ENCODE data around the gene PPIB. TPM values are rescaled to one million over a fixed set of nuclear protein-coding genes. Genes with fewer than 3 reads are reported as not detected.

The PPIB gene
- total RNA-seq, 1 experiment from 2014 or later, result 1,133 TPM

- no peak for DNase-seq (ENCODE audit: low read depth)
These were observed 4.3 kb downstream of the PPIB start for GRCh38 chr15:64158363-64159134.

- DNase-seq (ENCODE audit: low read depth), result no peak
These were observed 5.2 kb downstream of the PPIB start for GRCh38 chr15:64157599-64158125.

- no peak for DNase-seq (ENCODE audit: low read depth)
These were observed 6.0 kb downstream of the PPIB start for GRCh38 chr15:64156652-64157331.

GRCh38 chr15:64155802-64156651, 6.8 kb downstream of the PPIB start:
- no peak for DNase-seq (ENCODE audit: low read depth)

- peak; percentile 82 for DNase-seq (ENCODE audit: low read depth)
These were observed 9.1 kb downstream of the PPIB start for GRCh38 chr15:64153480-64154367.

DNA sequence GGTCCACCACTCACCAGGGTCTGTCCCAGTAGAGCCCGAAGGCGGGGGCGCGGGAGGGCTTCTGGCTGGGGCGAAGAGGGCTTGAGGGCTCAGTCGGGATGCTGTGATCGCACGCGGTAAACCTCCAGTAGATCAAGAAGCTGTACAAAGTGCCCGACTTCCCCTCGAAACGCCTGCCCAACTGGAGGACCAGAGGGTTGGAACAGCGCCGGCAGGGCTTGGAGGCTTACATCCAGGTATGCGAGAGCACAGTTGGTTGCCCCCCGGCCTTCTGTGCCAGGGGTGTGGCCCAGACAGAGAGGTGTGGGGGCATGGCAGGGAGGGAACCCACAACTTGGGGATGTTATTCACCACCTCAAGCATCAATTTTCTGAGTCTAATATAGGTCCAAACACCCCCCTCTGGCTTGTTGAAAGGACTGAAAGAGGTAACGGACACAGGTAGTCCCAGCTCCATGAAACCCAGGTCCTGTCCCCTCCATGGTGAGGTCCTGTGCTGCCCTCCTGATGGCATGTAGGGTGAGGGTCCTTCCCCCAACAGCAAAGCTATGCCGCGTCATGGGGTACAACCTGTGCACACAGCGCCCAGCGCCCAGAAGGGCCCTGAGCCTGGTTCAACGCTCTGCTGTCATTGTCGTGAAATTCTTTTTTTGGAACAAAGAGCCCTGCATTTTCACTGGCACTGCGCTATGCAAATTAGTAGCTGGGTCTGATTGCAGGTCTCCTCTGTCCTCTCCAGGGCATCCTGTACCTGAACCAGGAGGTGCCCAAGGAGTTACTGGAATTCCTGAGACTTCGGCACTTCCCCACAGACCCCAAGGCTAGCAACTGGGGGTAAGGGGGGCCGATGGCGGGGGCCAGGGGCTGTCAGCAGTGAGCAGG, 10.1 kb downstream of the PPIB start:
- no peak for DNase-seq (ENCODE audit: low read depth)

- DNase-seq (ENCODE audit: low read depth), result no peak
These were observed 10.9 kb downstream of the PPIB start, which contains the start of gene SNX22 for GRCh38 chr15:64151727-64152506. SNX22 (plus strand) TSS chr15:64151731; CDS start chr15:64151776, 45 bp downstream.

GRCh38 chr15:64149893-64150578, 12.8 kb downstream of the PPIB start:
- DNase-seq (ENCODE audit: low read depth), result no peak

GRCh38 chr15:64149424-64149823, 13.4 kb downstream of the PPIB start:
- no peak for DNase-seq (ENCODE audit: low read depth)

DNA sequence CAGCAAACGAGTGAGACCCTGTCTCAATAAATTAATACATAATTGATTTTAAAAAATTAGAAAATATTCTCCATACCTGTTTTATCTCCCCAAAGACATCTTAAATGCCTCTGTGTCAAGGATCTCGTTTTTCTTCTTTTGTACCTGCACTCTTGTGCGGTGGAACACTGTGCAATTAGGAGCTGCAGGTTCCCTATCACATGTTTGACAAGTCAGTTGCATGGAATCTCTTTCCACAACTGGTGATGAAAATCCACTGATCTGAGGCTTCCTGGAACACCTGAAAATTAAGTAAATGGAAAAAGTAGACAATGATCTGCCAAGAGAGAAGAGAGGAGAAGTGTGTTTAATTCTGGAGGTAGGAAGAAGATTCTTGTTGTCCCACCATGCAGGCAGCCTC, 14.2 kb downstream of the PPIB start:
- DNase-seq (ENCODE audit: low read depth), result no peak

DNA sequence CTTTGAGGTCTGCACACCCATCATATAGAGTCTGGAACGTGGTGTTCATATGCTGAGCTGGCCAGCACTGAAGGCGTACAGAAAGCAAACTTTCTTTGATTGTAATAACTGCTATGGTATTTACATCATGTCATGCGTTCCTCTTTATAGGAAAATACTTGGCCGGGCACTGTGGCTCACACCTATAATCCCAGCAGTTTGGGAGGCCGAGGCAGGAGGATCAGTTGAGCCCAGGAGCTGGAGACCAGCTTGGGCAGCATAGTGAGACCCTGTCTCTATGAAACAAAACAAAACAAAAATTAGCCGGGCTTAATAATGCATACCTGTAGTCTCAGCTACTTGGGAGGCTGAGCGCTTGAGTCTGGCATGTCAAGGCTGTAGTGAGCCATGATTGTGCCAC, 14.7 kb downstream of the PPIB start:
- no peak for DNase-seq (ENCODE audit: low read depth)

DNA sequence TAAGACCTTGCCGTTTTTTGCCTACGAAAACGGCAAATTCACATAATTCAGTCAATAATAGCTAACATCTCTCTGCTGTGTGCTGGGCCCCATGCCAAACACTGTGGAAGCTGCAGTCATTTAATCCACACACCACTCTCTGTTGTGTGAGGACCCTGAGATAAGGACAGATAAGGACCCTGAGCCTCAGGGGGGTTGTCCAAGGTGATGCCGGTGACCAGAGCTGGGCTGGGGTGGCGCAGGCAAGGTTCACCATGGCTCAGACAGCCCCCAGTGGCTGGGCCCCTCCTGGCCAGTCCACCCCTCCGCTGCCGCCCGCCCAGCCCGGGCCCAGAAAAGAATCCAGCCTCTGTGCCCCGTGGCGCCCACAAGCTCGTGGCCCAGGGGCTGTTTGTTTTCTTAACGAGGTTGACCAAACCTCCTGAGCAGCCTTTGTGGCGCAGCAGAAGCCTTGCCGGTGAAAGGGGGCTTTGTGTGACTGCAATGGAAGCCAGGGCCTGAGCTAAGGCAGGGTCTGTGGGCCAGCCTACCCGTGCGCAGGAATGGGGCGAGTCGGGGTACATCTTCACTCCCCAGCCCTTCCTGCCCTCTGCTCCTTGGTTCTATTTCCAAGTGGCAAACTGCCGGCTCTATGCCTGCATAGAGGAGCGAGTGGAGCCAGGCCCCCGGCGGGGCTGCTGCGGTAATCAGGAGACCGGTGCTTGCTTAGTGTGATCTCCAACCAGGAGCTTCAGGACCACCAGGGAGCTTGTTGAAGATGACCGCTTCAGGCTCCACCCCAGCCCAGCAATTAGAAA, 15.7 kb downstream of the PPIB start:
- DNase-seq (ENCODE audit: low read depth), result no peak

- no peak for DNase-seq (ENCODE audit: low read depth)
These were observed 16.3 kb downstream of the PPIB start for GRCh38 chr15:64146520-64146884.

- no peak for DNase-seq (ENCODE audit: low read depth)
These were observed 16.8 kb downstream of the PPIB start for GRCh38 chr15:64146041-64146440.

DNA sequence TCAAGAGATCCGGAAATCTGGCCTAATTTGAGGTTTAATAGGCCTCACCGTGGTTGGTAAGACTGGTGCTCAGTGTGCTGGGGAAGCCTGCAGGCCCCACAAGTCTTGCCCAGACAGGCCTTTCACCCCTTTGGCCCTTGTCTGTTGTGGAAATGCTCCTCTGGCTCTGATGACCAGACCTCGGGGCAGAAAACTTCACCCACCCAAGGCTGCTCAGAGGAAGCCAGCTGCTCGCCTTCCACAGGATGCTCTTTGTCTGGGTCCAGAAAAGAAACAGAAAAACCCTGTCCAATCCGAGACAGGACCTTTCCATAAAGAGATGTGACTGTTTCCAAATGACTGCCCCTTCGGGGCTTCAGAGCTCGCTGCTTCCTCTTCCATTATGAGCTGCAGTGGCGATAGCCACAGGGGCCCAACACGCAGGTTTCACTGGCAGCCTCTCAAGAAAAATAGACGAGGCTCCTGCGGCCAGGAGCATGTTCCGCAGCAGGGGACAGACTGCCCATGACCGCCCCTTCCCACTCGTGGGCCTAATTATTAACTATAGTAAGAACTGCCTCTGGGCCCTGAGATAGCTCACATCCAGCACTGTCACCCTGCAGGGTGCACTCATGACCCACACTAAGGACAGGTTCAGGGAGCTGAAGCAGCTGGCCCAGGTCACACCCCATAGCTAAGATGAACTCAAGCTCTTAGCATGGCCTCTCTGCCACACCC, 18.1 kb downstream of the PPIB start:
- peak; percentile 53 for DNase-seq (ENCODE audit: low read depth)

DNA sequence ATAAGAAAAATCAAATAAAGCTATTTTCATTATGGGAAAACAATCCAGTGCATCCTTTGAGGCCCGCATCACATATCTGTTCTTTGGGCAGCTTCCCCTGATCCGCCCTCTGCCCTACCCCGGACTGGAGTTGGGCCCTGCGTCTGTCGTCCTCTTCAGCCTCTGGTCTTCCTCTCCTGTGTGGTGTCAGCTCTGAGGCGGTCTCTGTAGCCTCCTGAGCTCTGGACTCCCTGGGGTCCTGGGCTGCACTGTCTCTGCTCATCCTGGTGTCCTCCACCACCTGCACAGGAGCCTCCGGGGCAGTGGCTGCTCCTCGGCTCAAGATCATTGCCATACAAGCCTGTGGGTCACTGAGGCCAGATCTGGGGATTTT, 18.6 kb downstream of the PPIB start:
- no peak for DNase-seq (ENCODE audit: low read depth)

DNA sequence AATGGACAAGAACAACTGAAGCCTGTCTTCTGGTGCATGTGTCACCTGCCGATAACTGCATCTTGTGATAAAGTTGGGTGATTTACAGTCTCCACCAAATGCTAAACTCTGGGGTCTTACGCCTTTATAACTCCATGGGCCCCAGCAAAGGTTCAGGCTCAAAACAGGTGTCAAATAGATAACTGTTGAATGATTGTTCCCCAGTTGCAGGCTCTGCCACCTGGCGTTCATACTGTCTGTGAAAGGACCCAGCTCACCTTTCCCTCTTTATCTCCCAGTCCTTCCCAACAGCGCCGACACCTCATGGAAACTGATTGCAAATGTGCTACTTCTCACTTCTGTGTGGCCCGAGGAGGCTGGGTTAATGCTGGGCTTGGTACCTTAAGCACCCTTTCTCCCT, 19.5 kb downstream of the PPIB start:
- DNase-seq (ENCODE audit: low read depth), result no peak

Measured in RPMI7951 (cell line).